ENCODE measurements around the gene METTL25.

The METTL25 gene

GRCh38 chr12:82525616-82526015 is 167.3 kb downstream of the METTL25 start:
- DNase-seq (ENCODE audit: low read depth), result no peak

- no peak for DNase-seq (ENCODE audit: low read depth)
Measured at GRCh38 chr12:82527165-82527780, 168.9 kb downstream of the METTL25 start.

Data from stimulated activated CD8-positive, alpha-beta memory T cell treated with anti-CD3 and anti-CD28 coated beads, Interleukin-12 subunit alpha, Interleukin-12 subunit beta, amount 100 ng/mL, for 4 hours (primary cell).